Neural crest cell (in vitro differentiated cells): ENCODE data around the gene CLOCK. TPM values are rescaled to one million over a fixed set of nuclear protein-coding genes. Genes with fewer than 3 reads are reported as not detected.

Experiments
- DNase-seq: peaks from one replicate; pipeline ENCODE4 v3.0.0; 2021; ENCODE audit warnings: low read depth, mixed read lengths, low spot score
- H3K27ac Mint-ChIP-seq: one replicate; pipeline ENCODE4 v1.8.0; 2021; ENCODE audit warnings: mild to moderate bottlenecking, mixed read lengths; ENCODE audit not compliant: unreplicated experiment
- H3K27me3 Mint-ChIP-seq: 2 replicates; pipeline ENCODE4 v1.8.0; 2021; ENCODE audit warnings: low read depth, mild to moderate bottlenecking, mixed read lengths
- H3K36me3 Mint-ChIP-seq: 2 replicates; pipeline ENCODE4 v1.8.0; 2021; ENCODE audit warnings: low read depth, mild to moderate bottlenecking, mixed read lengths
- H3K4me1 Mint-ChIP-seq: 2 replicates; pipeline ENCODE4 v1.8.0; 2021; ENCODE audit warnings: mixed read lengths
- H3K4me3 Mint-ChIP-seq: one replicate; pipeline ENCODE4 v1.8.0; 2021; ENCODE audit warnings: mild to moderate bottlenecking, mixed read lengths
- H3K9me3 Mint-ChIP-seq: 2 replicates; pipeline ENCODE4 v1.8.0; 2021; ENCODE audit warnings: mixed read lengths
- CTCF ChIP-seq: fragments of 200-600 bp; sonication (generic); conservative IDR thresholded peaks from 2 replicates; pipeline ENCODE4 v1.5.0; 2021; ENCODE audit warnings: antibody characterized with exemption, mild to moderate bottlenecking
- total RNA-seq: library from RNA; stranded (reverse); gene quantifications from 2 replicates; pipeline ENCODE4 v1.2.1, GENCODE V29; 2021

CLOCK gene
- total RNA-seq, 1 donor from 2014 or later: 21.6 TPM

GRCh38 chr4:55416176-55416575, 130.5 kb downstream of the CLOCK start:
- Mint-ChIP-seq H3K27me3 (no peaks in the 10 kb centered on the region), H3K4me1 (no peaks in the 10 kb centered on the region), H3K27ac (no peak overlapping the region), H3K36me3 (peaks cover 5% of the 10 kb centered on the region), H3K4me3 (no peak overlapping the region), H3K9me3 (no peaks in the 10 kb centered on the region)
- DNase-seq: no peak
- no peak for TF ChIP-seq CTCF

- Mint-ChIP-seq H3K9me3 (no peaks in the 10 kb centered on the region), H3K36me3 (peaks cover 1% of the 10 kb centered on the region), H3K4me3 (no peak overlapping the region), H3K27me3 (no peaks in the 10 kb centered on the region), H3K27ac (no peak overlapping the region), H3K4me1 (peaks cover 13% of the 10 kb centered on the region)
- DNase-seq: no peak
- TF ChIP-seq CTCF: no peak
These were observed 135.1 kb downstream of the CLOCK start for GRCh38 chr4:55411621-55412020.

GRCh38 chr4:55410431-55410830, 136.3 kb downstream of the CLOCK start:
- no peak for TF ChIP-seq CTCF
- Mint-ChIP-seq H3K4me1 (peaks cover 13% of the 10 kb centered on the region), H3K27me3 (no peaks in the 10 kb centered on the region), H3K4me3 (no peak overlapping the region), H3K27ac (no peak overlapping the region), H3K36me3 (peaks cover 9% of the 10 kb centered on the region), H3K9me3 (no peaks in the 10 kb centered on the region)
- DNase-seq: no peak

- Mint-ChIP-seq H3K9me3 (no peaks in the 10 kb centered on the region), H3K27me3 (no peaks in the 10 kb centered on the region), H3K4me3 (no peak overlapping the region), H3K36me3 (peaks cover 13% of the 10 kb centered on the region), H3K4me1 (peaks cover 13% of the 10 kb centered on the region), H3K27ac (peak overlapping the region; percentile 17)
- DNase-seq: no peak
- peak; percentile 32 for TF ChIP-seq CTCF
These were observed 137.1 kb downstream of the CLOCK start for GRCh38 chr4:55409468-55410171.

DNA sequence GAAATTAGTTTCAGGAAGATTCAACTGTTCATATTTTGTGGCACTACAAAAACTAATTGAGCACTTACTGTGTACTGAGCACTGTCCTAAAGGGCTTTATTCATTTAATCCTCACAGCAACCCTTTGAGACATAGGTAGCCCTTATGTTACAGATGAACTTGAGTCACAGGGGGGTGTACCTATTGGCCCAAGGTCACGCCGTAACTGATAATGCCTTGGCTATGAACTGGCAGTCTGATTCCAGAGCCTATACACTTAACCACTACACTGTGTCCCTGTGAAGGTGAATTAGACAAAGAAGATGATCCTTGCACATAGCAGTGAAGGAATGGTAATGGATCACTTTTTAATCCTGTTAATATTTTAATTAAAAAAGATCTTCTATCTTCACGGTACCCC, 138.9 kb downstream of the CLOCK start:
- no peak for DNase-seq
- TF ChIP-seq CTCF: no peak
- Mint-ChIP-seq H3K27ac (peak overlapping the region; percentile 82), H3K36me3 (peaks cover 20% of the 10 kb centered on the region), H3K4me1 (peaks cover 13% of the 10 kb centered on the region), H3K9me3 (no peaks in the 10 kb centered on the region), H3K27me3 (no peaks in the 10 kb centered on the region), H3K4me3 (no peak overlapping the region)
